NCI-H128 (cell line): ENCODE measurements around the gene SLC27A3.
"Not testable (repeated sequence)": the region's sequence is repeated elsewhere in the genome, so short reads cannot be mapped to it uniquely, and the experiment has no call there.

Experiments
- DNase-seq: peaks from one replicate; lab custom pipeline; 2025; ENCODE audit not compliant: unreplicated experiment; lab: John Stamatoyannopoulos, UW

Gene SLC27A3

DNA sequence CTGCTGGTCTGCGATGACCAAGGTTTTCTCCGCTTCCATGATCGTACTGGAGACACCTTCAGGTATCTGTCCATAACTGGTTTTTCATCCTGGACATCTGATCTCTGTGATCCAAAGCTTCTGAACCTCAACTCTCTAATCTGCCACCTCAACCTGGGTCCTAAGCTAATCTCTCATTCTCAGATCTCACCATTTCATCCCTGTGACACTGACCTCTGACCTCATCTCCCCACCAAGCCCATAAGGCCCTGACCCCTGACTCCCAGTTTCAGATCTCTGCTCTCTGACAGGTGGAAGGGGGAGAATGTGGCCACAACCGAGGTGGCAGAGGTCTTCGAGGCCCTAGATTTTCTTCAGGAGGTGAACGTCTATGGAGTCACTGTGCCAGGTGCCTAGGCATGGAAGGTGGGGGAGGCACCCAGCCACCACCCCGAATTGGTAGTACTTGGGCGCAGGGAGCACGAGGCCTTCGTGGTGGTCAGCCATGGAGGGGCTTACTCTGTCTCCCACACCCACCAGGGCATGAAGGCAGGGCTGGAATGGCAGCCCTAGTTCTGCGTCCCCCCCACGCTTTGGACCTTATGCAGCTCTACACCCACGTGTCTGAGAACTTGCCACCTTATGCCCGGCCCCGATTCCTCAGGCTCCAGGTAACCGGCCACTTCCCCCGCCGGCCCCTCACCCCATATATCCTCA, 3.8 kb downstream of the SLC27A3 start:
- no peak for DNase-seq

DNA sequence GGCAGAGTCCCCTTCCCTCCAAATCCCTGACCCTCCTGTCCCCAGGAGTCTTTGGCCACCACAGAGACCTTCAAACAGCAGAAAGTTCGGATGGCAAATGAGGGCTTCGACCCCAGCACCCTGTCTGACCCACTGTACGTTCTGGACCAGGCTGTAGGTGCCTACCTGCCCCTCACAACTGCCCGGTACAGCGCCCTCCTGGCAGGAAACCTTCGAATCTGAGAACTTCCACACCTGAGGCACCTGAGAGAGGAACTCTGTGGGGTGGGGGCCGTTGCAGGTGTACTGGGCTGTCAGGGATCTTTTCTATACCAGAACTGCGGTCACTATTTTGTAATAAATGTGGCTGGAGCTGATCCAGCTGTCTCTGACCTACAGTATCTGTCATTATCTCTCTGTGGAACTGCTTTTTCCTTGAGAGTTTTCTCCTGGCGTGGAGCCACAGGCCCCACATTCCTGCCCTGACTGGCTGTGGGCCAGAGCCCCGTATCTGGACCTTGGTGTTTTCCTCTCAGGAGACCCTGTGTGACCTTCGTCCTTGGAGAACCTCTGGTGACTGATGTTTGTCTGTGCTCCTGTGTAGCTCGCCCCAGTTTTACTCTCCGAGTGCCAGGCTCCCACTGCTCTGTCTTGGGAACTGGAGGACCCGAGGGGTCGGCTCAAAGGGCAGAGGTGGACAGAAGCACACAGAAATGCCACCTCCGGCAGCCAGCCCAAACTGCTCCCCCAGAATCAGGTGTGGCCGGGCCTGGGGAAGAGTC, 4.8 kb downstream of the SLC27A3 start:
- no peak for DNase-seq

DNA sequence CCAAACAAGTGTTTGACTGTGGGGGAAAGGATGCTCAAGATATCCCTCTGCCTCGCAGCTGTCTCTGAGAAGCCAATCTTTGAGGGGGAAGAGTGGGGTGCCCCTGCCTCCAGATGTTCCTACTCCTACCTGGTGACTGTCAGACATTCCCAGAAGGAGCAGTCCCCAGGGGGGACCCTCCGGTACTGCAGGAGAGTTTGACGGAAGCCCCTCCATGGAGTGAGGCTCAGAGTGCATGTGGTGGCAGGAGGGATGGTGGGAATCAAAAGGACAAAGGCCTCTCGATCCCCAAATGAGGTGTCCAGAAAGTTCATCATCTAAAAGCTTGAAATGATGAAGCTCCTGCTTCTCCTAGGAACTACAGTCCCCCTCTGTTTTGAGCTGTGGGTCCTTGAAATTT, 5.3 kb downstream of the SLC27A3 start:
- DNase-seq = no peak

DNA sequence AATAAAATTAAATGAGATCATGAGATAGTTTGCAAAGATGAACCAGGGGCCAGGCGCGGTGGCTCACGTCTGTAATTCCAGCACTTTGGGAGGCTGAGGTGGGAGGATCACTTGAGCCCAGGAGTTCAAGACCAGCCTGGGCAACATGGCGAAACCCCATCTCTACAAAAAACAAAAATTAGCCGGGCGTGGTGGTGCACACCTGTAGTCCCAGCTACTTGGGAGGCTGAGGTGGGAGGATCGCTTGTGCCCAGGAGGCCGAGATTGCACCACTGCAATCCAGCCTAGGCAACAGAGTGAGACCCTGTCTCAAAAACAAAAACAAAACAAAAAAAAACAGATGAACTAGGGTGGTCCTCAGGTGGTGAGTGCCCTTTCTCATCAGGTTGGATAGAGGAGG, 7.4 kb downstream of the SLC27A3 start:
- not testable (repeated sequence) for DNase-seq

DNA sequence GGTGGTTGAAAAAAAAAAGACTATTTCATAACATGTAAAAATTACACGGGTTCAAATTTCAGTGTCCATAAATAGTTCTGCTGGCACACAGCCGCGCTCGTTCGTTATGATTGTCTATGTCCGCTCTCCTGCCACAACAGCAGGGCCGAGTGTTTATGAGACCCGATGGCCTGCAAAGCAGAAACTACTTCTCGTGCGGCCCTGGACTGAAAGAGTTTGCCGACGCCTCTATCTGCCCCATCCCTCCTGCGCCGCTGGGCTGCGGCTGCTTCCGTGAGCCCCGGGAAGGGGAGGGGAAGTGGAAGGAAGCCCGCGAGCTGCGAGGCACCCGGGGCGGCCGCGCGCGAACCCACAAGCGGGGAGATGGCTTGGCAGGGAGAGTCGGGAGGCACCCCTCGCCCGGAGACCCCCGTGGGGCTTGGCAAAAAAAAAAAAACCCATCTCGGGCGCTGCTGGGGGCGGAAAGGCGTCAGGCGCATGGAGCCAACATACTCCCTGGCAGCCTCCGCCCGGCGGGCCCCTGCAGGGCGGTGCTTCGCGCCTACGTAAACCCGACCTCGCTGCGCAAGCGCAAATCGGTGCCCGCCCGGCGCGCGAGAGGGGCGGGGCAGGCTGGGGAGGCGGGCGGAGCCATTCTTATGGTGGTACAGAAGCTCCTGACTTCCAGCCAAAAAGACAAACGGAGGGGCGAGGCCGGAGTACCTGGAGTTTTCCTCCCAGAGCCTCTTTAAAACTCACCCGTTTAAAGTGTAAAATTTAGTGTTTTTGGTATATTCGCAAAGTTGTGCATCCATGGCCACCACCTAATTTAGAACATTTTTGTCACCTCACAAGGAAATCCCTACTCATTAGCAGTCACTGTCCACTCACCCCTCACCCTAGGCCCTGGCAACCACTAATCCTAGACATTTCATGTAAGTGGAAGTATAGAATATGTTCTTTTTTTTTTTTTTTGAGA, 8.3 kb downstream of the SLC27A3 start:
- DNase-seq = peak; percentile 86

DNA sequence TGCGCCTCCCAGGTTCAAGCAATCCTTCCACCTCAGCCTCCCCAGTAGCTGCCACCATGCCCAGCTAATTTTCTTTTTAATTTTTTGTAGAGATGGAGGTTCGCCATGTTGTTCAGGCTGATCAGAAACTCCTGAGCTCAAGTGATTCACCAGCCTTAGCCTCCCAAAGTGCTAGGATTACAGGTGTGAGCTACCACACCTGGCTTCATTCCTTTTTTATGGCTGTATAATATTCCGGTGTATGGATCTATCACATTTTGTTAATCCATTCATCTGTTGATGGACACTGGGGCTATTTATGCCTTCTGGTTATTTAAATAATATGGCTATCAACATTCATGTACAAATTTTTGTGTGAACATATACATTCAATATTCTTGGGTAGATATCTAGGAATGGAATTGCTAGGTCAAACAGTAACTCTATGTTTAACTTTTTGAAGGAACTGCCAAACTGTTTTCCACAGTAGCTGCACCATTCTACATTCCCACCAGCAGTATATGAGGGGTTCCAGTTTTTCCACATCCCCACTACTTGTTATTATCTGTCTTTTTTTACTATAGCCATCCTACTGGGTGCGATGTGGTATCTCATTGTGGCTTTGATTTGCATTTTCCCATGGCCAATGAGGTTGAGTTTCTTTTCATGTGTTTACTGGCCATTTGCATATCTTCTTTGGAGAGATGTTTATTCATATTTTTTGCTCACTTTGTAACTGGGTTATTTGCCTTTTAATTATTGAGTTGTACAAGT, 11.0 kb downstream of the SLC27A3 start:
- DNase-seq = no peak

DNA sequence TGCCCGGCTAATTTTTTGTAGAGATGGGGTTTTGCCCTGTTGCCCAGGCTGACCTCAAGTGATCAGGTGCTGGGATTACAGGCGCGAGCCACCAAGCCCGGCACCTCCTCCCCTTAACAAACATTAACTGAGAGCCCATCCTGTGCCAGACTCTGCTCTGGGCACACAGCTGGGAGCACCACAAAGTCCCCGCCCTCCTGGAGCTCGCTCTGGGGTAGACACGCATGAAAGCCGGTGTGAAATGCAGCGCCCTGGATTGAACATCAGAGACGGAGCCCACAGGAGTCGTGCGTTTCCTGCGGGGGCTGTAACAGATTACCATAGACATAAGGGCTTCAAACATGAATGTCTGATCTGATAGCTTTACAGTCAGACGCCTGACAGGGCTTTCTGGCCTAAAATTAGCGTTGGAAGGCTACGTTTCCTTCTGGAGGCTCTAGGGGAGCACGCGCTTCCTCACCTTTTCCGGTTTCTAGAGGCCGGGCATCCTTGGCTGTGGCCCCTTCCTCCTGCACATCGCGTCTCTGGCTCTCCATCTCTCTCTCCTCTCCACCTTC, 14.3 kb downstream of the SLC27A3 start:
- DNase-seq = no peak

DNA sequence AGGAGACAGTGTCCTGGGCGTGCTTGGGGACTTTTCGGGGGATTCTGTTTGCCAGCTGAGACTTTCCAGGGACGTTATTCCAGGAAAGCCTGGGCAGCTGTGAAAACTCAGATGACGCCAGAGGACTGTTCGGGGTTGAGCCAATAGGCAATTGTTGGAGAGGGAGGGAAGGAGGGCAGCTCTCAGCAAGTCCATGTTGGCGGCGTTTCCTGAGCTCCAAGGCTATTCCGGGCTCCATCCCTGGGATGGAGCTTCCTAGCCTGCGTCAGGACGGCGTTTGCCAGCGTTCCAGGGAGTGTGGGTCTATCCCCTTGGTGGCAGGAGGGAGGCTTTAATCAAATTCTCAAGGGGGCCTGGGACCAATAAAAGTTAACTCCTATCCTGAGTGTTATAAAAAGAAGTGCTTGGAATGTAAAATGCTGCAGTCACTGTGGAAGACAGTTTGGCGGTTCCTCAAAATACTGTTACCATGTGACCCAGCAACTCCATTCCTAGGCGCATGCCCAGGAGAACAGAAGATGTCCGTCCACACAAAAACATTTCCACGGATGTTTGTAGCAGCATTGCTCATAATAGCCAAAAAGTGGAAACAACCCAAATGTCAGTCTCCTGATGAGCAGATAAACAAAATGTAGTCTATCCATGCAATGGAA, 15.2 kb downstream of the SLC27A3 start:
- DNase-seq = no peak

DNA sequence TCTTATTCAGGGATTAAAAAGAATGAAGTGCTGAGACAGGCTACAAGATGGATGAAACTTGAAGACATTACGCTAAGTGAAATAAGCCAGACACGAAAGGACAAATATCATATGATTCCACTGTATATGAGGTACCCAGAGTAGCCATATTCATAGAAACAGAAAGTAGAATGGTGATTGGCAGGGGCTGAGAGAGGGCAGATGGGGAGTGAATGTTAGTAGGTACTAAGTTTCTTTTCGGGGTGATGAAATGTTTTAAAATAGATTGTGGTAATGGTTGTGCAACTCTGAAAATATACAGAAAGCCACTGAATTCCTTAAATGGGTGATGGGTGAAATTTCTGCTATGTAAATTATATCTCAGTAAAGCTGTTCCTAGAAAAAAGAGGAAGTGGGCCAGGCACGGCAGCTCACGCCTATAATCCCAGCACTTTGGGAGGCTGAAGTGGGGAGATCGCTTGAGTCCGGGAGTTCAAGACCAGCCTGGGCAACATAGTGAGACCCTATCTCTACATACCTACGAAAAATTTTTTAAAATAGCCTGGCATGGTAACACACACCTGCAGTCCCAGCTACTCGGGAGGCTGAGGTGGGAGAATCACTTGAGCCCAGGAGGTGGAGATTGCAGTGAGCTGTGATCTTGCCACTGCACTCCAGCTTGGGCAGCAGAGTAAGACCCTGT, 15.9 kb downstream of the SLC27A3 start:
- no peak for DNase-seq

DNA sequence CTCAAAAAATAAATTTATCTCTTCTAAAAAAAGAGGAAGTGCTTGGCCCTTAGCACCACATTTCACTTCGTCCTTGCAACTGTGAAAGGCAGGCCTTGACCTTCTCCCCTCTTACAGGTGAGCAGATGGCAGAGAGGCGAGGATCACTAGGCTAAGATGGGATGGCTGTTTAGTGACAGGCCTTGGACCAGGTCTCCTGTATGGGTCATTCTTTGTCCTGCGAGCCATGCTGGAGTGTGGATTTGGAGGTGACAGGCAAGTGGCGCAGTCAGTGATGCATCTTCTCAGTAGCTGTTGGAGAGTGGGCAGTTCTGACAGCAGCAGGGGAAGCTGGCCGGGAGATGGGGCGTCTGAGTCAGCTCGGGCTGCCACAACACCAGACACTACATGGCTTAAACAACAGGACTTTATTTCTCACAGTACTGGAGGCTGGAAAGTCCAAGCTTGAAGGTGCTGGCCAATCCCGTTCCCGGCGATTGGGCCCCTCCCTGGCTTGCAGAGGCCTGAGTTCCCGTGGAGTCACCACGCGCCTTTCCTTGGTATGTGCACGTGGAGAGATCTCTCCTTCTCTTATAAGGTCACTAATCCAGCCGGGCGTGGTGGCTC, 16.5 kb downstream of the SLC27A3 start:
- no peak for DNase-seq

DNA sequence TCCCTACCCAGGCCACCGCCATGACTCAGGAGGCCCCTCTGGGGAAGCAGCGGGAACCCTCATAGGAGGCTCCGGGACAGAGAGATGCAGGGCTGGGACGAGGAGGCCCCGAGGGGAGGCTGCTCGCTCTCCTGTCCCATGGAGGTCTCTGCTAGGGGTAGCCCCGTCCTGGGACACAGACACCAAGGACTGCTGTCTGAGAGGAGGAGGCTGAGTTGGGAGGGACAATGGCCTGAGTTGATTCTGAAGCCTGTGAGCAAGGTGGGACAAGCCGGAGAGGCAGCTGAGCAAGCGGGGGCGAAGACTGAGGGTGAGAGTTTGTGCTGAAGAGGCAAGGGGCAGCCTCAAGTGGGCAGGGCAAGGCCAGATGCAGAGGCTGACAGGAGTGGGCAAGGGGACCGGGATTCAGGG, 17.4 kb downstream of the SLC27A3 start:
- no peak for DNase-seq

DNA sequence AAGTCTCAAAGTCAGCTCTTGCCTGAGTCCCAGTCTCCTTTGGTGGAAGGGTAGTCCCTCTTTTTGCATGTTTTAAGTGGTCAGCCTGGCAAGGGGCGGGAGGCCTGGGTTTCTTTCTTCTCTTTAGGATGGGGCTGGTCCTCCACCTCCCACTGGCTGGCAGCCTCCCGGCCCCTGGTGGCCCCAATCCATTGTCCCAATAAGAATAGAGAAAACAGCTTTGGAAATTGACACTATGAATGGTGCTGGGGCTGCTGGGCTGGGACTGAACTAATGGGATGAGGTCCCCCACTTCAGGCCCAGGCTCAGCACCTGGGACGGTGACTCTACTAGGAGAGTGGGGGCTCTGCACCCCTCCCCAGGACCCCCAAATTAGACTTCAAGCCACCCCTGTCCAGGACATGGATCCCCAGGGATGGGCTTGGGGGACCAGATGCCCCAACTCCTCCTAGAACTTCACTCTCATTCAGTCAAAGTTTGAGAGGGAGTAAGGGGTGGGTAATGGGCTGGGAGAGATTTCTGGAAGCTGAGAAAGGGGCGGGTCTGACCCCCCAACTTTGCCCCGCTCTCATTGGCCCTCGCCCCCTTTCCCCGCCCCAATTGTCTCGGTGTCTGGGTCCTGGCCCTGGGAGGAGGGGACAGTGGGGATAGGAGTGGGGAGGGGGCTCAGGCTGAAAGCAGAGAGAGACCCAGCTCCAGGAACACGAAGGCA, 18.2 kb downstream of the SLC27A3 start:
- DNase-seq = no peak

DNA sequence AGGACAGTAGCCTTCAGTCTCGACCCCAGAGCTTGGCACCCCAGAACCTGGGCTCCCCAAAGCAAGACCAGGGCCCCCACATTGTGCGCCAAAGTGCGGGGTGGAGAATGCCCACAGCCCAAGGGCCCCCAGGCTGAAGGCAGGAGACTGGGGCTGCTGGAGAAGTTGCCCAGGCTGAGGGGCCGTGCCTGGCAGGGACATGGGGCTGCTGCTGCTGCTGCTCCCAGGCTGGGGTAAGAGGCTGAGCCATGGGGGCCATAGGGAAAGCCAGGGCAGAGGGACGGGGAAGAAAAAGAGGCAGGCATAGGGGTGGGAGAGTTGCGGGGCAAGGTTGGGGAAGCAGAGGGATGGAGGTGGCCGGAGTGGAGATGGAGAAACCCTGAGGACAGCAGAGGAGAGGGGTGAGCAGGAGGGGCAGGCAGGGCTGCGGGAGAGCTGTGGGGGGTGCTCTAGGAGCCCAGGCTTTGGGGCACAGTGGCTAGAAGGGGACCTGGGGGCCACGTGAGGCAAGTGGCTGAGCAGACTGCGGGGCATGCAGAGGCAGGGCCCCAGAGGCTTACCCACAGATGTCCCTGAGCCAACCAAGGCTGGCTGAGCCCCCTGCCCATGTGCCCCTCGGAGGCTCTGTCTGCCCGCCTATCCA, 18.9 kb downstream of the SLC27A3 start:
- no peak for DNase-seq

DNA sequence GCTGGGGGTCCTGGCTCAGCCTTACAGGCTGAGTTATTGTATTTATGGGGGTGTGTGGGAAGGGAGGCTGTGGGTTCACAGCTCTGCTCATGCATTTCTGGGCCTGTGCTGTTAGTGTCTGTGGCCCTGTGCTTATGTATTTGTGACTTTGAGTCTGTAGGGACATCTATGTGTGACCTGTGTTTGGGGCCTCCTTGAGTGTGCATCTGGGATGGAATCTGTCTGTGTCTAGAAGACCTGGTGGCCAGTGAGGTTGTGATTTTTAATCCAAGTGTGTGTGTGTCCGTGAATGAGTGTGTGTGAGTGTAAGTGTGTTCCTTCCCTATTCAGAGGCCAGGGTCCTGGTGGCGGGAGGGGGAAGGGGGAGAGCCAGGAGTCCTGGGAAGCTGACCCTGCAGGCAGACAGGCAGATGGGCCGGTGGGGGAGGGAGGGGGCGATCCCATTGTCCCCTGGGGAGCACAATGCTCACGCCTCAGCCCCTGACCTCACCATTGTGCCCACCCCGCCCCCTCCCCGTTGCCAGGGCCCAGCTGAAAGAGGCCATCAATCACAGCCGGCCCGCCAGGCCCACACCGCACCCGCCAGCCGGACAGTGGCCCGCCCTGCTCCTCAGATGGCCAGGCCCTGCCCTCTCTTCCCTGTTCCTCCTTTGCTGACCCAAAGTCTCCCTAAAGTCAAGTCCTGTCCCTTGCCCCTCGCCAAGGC, 19.6 kb downstream of the SLC27A3 start:
- no peak for DNase-seq

DNA sequence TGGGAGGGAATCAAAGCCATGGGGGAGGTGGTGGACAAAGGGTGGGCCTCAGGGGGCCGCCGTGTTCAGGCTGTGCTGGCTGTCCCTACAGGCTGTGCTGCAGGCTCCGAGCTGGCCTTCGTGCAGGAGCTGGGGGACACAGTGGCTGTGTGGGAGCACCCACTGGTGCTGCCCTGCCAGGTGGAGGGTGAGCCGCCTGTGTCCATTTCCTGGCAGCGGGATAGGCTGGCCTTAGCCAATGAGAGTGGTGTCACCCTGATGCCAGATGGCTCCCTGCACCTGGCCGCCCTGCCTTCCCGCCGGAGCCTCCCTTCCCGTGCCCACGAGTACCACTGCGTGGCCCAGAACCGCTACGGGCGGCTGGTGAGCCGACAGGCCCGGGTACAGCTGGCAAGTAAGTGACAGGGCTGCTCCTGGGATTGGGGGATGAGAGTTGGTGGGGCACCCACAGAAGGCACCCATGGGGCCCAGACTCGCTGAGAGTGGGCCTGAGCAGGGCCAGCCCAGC, 20.2 kb downstream of the SLC27A3 start:
- DNase-seq = no peak

DNA sequence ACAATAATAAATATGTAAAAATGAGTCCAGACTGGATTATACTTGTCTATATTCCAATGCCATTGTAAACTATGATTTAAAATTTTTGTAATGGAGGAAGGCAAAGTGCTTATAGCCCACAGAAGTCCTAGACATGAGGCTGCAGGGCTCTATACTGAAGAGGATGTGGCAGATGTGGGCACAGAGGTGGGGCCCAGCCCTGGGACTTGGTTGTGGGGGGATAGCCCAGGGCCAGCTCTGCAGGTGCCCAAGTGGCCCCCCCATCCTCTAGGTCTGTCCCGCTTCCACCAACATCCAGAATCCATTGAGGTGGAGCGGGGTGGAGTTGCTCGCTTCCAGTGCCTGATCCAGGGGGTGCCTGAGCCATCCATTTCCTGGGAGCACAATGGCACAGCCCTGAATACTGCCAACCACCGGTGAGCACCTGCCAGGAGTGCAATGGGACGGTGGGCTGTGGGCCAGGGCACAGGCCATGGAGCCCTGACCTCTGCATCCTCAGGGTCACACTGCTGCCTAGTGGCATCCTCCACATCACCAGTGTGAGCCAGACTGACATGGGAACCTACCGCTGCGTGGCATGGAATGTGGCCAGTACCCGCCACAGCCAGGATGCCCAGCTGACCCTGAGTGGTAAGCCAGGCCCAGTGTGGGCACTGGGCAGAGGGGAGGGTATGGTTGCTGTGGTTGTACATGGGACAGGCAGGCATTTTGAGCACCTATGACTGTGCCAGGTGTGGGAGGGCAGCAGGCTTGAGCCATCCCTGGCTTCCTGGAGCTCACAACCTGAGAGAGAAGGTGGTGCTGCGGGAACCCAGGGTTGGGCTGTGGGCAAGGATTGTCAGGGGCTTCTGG, 21.0 kb downstream of the SLC27A3 start:
- no peak for DNase-seq
